Spleen (tissue), 7 donors: ENCODE results near the gene RSPH1.

Experiments
- POLR2A ChIP-seq, 3 donors: fragments of 450-650 bp; IDR thresholded peaks; one replicate each; pipeline ENCODE4 v1.5.1; 2017; ENCODE audit warnings: antibody characterized with exemption in 3 of 3, mild to moderate bottlenecking in 1 of 3
- POLR2AphosphoS5 ChIP-seq, 3 donors: sonication (generic); formaldehyde crosslinking; IDR thresholded peaks; one replicate each; pipeline ENCODE4 v1.5.1; 2017; ENCODE audit warnings: antibody characterized with exemption in 3 of 3
- TF ChIP-seq, protein P1 (sequence below), 11 experiments: fragments of 200-600 bp in 7 of 11; fragments of 450-650 bp in 4 of 11; sonication (generic) in 4 of 11; IDR thresholded peaks in 8 of 11; conservative IDR thresholded peaks in 3 of 11; 1 replicate in 7 of 11; 2 replicates in 4 of 11; pipeline versions ENCODE4 v1.4.0 to v1.8.0; 2016 to 2021; ENCODE audit warnings: antibody characterized with exemption in 11 of 11, inconsistent platforms in 4 of 11, mild to moderate bottlenecking in 1 of 11
- donor health status: DM: no; HTN: no; CAD: no; lungs with moderate emphysema.
- donor health status: DM: no; HTN: no; CAD: no.
- donor health status: DM: no; HTN: no; CAD: no.

DNA sequence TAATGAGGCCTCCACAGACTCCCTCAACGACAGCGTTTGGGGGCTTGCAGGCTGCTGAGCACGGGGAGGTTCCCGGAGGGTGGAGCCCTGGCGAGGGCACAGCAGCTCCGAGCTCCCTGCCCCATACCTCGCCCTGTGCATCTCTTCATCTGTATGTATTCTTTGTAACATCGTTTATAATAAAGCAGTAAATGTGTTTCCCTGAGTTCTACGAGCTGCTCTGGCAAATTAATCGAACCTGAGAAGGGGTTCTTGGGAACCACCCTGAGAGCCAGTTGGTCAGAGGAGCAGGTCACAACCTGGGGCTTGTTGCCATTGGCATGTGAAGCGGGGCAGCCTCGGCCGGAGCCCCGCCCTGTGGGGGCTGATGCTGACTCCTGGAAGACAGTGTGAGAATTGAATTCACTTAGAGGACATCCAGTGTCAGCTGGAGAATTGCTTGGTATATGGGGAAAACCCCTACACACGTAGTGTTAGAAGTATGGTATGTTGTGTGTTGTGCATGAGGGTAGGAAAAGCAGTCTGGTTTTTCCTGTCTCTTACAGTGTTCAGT, 29.1 kb upstream of the RSPH1 start:
- TF ChIP-seq, protein P1, sequence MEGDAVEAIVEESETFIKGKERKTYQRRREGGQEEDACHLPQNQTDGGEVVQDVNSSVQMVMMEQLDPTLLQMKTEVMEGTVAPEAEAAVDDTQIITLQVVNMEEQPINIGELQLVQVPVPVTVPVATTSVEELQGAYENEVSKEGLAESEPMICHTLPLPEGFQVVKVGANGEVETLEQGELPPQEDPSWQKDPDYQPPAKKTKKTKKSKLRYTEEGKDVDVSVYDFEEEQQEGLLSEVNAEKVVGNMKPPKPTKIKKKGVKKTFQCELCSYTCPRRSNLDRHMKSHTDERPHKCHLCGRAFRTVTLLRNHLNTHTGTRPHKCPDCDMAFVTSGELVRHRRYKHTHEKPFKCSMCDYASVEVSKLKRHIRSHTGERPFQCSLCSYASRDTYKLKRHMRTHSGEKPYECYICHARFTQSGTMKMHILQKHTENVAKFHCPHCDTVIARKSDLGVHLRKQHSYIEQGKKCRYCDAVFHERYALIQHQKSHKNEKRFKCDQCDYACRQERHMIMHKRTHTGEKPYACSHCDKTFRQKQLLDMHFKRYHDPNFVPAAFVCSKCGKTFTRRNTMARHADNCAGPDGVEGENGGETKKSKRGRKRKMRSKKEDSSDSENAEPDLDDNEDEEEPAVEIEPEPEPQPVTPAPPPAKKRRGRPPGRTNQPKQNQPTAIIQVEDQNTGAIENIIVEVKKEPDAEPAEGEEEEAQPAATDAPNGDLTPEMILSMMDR (IDR thresholded peaks at IDR 0.05 in 8 of 11, conservative IDR thresholded peaks at IDR 0.05 in 3 of 11): no peak
- TF ChIP-seq POLR2A (IDR thresholded peaks at IDR 0.05) (no peak), POLR2AphosphoS5 (IDR thresholded peaks at IDR 0.05) (peak; percentile 3 to 47 (median 4))
